ENCODE results near the gene TMC8.

TMC8 gene

GRCh38 chr17:78124081-78124835, 6.3 kb upstream of the TMC8 start:
- DNase-seq, result peak in 1 of 2 donors; percentile 78

GRCh38 chr17:78124836-78125137, 5.8 kb upstream of the TMC8 start:
- no peak for DNase-seq

DNA sequence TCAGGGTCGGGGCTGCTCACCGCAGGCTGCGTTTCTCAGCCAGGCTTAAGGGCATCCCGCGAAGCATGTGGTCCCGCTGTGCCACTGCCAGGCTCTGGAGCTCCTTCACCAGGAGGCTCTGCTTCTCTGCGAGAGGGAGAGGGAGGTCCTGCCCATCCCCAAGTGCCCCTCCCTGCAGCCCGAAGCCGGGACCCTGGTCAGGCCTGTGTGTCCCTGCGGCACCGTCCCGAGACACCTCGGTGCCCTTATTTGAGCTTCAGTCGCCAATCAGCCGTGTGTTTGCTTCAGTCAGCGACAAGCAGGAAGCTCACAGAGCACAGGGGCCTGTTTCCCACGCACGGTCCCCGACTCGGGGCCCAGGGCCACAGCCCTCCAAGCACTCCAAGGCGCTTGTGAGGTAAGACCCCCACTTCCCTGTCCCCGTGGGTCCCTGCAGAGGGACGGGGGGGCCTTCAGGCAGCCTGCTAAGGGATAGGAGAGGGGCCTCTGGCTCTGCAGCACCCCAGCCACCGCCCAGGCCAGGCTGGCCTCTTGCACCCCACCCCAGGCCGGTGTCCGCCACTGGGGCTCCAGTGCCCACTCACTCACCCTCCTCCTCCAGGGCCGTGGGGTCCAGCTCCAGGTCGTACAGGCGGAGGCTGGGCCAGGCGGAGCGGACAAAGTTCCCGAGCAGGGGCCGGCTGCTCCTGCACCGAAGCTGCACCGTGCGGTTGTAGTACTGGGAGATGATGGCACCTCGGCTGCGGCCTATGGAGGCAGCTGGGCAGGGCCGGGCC, 5.2 kb upstream of the TMC8 start:
- no peak for DNase-seq

DNA sequence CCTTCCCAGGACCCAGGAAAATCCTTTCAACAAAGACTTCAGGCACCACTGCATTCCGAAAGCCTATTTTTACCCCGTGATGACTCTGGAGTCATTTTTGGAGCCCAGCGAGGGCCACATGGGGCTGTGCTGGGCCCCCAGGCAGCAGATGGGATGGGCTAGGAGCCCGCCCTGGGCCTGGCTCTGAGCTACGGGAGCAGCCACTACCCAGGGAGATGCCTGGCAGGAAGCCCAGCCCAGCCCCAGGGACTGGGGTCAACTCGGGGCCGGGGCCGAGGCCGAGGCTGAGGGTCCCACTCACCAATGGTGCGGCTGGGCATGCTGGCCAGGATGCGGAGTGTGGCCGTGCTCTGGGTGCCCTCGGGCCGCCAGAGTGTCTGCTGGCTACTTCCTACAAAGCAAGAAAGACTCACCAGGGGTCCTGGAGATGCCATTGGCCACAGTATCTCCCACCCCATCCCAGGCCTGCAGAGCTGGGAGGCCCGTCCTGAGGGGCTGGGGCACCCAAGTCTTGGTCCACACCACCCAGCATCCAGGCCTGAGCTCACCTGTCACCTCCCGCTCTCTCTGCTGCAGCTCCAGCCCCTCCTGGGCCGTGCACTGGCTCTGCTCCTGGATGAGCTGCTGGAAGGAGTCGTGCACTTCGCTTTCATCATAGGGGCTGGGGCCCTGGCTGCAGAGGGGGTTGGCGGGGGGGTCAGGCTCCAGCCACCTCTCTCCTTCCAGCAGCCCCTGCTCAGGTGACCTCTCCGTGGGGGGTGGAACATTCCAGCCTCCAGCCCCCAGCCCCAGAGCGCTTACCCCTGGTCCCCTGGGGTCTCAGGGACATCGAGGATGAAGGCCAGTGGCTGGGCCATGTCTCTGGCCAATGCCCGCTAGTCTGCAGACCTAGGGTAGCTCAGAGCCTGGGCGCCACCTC, 4.3 kb upstream of the TMC8 start:
- no peak for DNase-seq

DNA sequence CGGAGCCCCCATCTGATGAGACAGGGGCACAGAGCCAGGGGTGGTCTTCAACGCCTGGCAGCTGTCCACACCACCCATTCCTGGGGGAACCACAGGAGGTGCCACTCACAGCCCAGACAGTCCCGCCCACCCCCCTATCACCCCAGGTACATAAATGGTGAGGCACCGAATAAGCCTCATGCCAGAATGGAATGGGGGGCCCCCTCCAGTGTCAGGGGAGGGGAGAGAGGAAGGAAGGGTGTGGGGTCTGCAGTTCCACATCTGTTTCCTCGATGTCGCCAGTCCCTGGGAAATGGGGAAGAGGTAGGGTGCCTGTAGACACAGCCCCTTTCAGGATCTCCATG, 3.7 kb upstream of the TMC8 start:
- DNase-seq, result peak in 1 of 2 donors; percentile 58

DNA sequence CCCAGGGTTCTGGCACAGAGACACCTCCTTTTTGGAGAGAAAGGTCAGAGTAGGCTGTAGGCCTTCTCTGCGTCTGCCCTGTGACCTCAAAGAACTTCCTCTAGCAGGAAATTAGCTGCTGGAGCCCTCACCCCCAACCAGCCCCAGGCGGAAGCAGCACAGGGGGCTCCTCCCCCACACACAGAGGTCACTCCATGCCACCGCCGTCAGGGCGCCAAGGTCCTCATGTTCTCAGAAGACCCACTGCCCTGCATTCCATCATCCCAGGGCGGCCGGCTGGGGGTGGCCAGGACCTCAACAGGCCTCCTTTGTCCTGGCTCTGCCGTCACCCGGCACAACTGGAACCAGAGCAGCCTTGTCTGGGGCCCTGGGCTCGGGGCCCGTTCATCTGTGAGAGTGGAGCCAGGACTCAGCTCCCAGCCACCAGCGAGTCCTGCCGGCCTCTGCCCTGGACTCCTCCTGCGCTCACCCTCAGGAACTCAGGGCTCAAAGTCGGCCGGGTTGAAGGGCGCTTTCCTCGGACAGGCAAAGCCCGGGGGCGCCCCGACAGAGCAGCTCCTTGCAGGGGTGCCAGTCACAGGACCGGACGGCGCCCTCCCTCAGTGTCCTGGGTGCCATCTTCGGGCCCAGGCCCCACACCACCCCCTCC, 3.2 kb upstream of the TMC8 start:
- DNase-seq, result peak; percentile 47 to 58

- DNase-seq, result no peak
Measured at GRCh38 chr17:78127888-78128550, 2.6 kb upstream of the TMC8 start.

GRCh38 chr17:78128551-78129350, 1.8 kb upstream of the TMC8 start, which contains the start of gene TMC6:
Gene TMC6 (minus strand): TSS chr17:78128755. CDS start chr17:78126832, 1,923 bp downstream.
- peak in 1 of 2 donors; percentile 51 for DNase-seq

DNA sequence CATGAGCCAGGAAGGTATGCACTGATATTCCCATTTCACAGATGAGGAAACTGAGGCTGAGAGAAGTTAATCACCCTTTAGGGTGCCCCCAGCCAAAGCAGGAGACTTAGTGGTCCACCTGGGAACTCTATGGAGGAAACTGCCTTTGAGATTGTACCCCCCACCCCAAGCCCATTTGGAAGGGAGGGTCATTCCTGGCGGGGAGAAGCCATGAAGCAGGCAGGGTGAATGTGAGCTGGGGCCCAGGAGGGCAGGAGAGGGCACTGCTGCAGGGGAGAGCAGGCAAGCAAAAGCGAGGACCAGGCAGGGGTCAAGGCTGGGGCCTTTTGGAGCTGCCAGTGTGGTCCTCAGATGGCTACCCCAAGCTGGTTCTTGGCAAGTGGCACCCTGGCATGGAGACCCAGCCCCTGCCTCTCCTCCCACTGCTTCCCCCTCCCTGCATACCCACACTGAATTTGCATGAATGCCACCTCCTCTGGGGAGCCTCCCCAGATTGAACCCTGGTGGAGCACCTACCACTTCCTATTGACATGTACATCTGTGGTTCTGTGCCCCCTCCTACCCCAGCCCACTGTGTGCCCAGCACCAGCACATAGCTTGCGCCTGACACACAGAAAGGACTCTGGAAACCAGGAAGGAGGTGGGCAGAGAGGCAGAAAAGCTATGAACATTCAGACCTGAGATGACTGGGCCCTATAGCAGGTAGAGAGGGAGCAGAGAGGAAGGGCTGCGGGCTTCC, 1.1 kb upstream of the TMC8 start:
- DNase-seq, result no peak

DNA sequence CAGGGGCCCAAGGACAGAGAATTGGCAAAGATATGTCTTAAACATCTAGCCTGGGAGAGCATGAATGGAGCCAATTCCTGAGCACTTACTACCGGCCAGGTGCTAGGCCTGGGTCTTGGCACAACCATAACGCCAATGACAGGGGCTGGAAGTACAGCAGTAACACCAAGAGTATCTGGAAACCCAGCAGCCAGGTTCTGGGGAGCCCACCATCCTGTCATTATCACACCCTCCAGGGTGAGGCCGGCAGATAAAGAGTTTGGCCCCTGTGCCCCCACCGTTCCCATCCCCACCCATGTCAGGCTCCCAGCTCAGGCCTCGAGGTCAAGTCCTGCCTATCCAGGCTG, 508 bp upstream of the TMC8 start:
- no peak for DNase-seq

DNA sequence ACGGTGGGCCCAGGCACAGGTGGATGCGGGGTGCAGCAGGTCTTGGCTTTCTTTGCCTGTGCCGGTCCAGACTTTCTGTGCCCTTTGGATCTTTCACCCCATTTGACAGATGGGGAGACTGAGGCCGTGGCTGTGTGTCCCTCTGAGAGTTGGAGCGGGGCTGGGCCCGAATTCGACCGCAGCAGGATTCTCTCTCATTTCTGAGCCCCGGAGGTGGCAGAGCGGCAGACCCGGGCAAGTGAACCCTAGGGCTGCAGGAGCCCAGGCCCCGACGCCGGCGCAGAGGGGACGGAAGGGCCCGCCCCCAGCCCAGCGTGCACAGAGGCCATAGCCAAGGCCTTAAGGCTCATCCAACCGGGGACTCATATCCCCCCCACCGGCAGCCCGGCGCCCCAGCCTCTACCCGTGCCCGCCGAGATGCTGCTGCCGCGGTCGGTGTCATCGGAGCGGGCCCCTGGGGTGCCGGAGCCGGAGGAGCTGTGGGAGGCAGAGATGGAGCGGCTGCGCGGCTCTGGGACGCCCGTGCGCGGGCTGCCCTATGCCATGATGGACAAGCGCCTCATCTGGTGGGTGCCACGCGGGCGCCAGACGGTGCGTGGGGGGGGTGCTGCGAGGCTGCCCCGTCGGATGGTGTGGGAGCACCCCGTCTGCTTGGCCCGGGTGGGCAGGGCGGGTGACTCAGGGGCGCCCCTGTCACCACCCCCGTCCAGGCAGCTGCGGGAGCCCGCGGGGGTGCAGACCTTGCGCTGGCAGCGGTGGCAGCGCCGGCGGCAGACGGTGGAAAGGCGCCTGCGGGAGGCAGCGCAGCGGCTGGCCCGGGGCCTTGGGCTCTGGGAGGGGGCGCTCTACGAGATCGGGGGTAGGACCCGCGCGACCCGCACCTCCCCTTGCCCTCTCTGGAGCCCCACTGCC, 857 bp downstream of the TMC8 start:
- peak; percentile 19 to 27 for DNase-seq

- DNase-seq, result no peak
Measured at GRCh38 chr17:78132084-78132676, 1.6 kb downstream of the TMC8 start.

- no peak for DNase-seq
Measured at GRCh38 chr17:78132767-78133178, 2.2 kb downstream of the TMC8 start.

- no peak for DNase-seq
Measured at GRCh38 chr17:78133179-78133951, 2.8 kb downstream of the TMC8 start.

DNA sequence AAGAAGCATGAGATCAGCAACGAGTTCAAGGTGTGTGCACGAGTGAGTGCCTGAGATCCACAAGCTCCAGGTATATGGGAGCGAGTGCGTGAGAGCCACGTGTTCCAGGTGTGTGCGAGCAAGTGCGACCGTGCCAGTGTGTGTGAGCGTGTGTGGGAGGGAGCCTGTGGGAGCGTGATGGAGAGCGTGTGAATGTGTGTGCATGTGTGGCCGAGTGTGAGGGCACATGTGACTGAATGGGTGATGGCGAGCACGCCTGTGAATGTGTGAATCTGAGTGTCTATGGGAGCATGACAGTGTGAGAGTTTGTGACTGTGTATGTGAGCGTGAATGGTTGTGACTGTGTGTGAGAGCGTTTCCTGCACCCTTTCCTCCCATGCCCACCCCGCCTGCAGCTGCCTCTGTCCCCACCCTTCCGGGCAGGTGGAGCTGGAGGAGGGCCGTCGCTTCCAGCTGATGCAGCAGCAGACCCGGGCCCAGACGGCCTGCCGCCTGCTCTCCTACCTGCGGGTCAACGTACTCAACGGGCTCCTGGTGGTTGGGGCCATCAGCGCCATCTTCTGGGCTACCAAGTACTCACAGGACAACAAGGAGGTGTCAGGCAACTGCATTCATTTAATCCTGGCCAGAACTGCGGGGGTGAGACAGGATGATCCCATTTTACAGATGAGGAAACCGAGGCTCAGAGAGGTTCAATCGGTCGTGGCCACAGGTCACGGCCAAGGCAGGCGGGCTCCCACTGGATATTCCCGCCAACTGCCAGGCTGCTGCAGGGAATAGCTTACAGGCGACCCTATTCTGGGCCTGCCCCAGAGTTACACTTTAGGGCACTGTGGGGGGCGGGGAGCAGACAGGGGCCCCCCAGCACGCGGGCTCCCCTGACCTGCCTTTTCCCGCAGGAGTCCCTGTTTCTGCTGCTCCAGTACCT, 3.7 kb downstream of the TMC8 start:
- peak in 1 of 2 donors; percentile 15 for DNase-seq

DNA sequence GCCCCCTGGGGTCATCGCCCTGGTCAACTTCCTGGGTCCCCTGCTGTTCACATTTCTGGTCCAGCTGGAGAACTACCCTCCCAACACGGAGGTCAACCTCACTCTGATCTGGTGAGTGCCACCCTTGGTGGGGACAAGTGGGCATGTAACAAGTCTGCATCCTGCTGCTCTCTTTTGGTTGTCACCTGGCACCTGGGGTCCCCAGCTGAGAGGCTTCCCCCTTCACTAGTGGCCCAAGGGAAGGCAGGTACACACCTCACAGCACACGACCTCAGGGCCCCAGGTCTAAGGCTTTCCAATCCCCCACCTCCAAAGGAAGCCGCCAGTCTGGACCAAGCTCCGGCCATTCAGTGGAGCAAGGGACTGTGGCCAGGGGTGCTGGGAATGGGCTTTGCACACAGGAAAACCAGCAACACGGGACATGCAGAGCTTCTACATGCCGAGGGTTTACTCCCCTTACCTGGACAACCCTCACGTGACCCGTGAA, 4.4 kb downstream of the TMC8 start:
- DNase-seq, result no peak

- no peak for DNase-seq
Measured at GRCh38 chr17:78135858-78136500, 5.4 kb downstream of the TMC8 start.

All from bone marrow (tissue), 2 donors.